Measurements from ENCODE around the gene COL8A2. TPM values are rescaled to one million over a fixed set of nuclear protein-coding genes. Genes with fewer than 3 reads are reported as not detected.

COL8A2 gene
- total and polyA plus RNA-seq, 7 experiments from 2014 or later = 0.05 to 2.5 (median 0.20) TPM; not detected in 3

DNA sequence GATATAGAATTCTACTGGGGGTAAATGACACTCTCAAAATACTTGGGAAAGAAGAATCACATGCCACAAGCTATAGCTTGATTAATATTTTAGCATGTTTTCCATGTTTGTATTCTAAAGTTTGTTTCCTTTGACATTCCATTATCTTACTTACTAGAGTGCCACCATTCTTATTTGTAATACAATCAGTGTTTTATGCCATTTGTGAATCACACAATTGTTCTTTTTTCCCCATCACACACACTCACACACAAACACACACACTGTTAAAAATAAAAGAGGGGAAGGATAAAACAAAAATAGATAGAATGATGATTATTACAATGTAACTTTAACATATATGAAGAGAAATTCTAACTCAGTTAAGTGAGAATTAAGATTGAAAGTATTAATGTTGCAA is 57.2 kb downstream of the COL8A2 start:
- Histone ChIP-seq H3K4me1 (ENCODE audit: control insufficient read depth in 2 of 2, insufficient read depth in 2 of 2, low read length in 2 of 2) (no peaks in the 10 kb centered on the region), H3K27ac (ENCODE audit: low read depth, low read length) (no peak overlapping the region), H3K36me3 (ENCODE audit: control insufficient read depth in 2 of 3, insufficient read depth in 3 of 3, low read length in 3 of 3) (no peaks in the 10 kb centered on the region), H3K4me3 (ENCODE audit: low read length) (no peak overlapping the region), H3K27me3 (ENCODE audit: control insufficient read depth in 2 of 2, insufficient read depth in 2 of 2, low read length in 2 of 2) (no peaks in the 10 kb centered on the region), H3K9me3 (ENCODE audit: control insufficient read depth in 2 of 3, low read length in 3 of 3) (no peaks in the 10 kb centered on the region)
- ChIA-PET CTCF (no interaction called here), POLR2A (no interaction called here)
- Mint-ChIP-seq H3K4me1 (no peaks in the 10 kb centered on the region), H3K27me3 (no peaks in the 10 kb centered on the region), H3K27ac (no peak overlapping the region), H3K4me3 (no peak overlapping the region), H3K9me3 (no peaks in the 10 kb centered on the region), H3K36me3 (no peaks in the 10 kb centered on the region)
- DNase-seq (no peak), ATAC-seq (no peak)
- intact Hi-C loops (cut with micrococcal nuclease) = no loop called here

GRCh38 chr1:36062315-36062714 is 62.7 kb downstream of the COL8A2 start:
- POLR2A ChIA-PET = no interaction called here
- no peak overlapping the region for H3K4me3 ChIP-seq (ENCODE audit: low read length)
- intact Hi-C loops (cut with micrococcal nuclease) = no loop called here

GRCh38 chr1:36055706-36056105 is 69.3 kb downstream of the COL8A2 start:
- POLR2A ChIA-PET = no interaction called here
- H3K4me1 Mint-ChIP-seq = peaks cover 0 to 5% (median 0%) of the 10 kb centered on the region in 7 donors
- no peak overlapping the region for H3K4me3 Mint-ChIP-seq
- no peaks in the 10 kb centered on the region for H3K27me3 Mint-ChIP-seq
- intact Hi-C loops (cut with micrococcal nuclease) = no loop called here
- H3K27ac Mint-ChIP-seq = no peak overlapping the region
- no peaks in the 10 kb centered on the region for H3K9me3 ChIP-seq (ENCODE audit: control insufficient read depth in 2 of 3, low read length in 3 of 3)
- no peak overlapping the region for H3K4me3 ChIP-seq (ENCODE audit: low read length)
- H3K9me3 Mint-ChIP-seq = no peaks in the 10 kb centered on the region
- peaks cover 0 to 29% (median 24%) of the 10 kb centered on the region in 5 donors for H3K36me3 Mint-ChIP-seq
- ATAC-seq (no peak), DNase-seq (no peak)
- H3K36me3 ChIP-seq (ENCODE audit: control insufficient read depth in 2 of 3, insufficient read depth in 3 of 3, low read length in 3 of 3) = peaks cover 0 to 11% (median 0%) of the 10 kb centered on the region in 3 experiments
- no peaks in the 10 kb centered on the region for H3K4me1 ChIP-seq (ENCODE audit: control insufficient read depth in 2 of 2, insufficient read depth in 2 of 2, low read length in 2 of 2)
- no peaks in the 10 kb centered on the region for H3K27me3 ChIP-seq (ENCODE audit: control insufficient read depth in 2 of 2, insufficient read depth in 2 of 2, low read length in 2 of 2)
- no peak overlapping the region for H3K27ac ChIP-seq (ENCODE audit: low read depth, low read length)
- CTCF ChIA-PET = no interaction called here

More at GRCh38 chr1:36062315-36062714, 62.7 kb downstream of the COL8A2 start:
- Histone ChIP-seq H3K36me3 (ENCODE audit: control insufficient read depth in 2 of 3, insufficient read depth in 3 of 3, low read length in 3 of 3) (no peaks in the 10 kb centered on the region), H3K4me1 (ENCODE audit: control insufficient read depth in 2 of 2, insufficient read depth in 2 of 2, low read length in 2 of 2) (no peaks in the 10 kb centered on the region), H3K27ac (ENCODE audit: low read depth, low read length) (no peak overlapping the region), H3K27me3 (ENCODE audit: control insufficient read depth in 2 of 2, insufficient read depth in 2 of 2, low read length in 2 of 2) (no peaks in the 10 kb centered on the region), H3K9me3 (ENCODE audit: control insufficient read depth in 2 of 3, low read length in 3 of 3) (no peaks in the 10 kb centered on the region)
- H3K9me3 Mint-ChIP-seq = no peaks in the 10 kb centered on the region
- DNase-seq (no peak), ATAC-seq (no peak)
- no peaks in the 10 kb centered on the region for H3K4me1 Mint-ChIP-seq
- CTCF ChIA-PET = no interaction called here
- H3K27me3 Mint-ChIP-seq = no peaks in the 10 kb centered on the region
- peaks cover 0 to 7% (median 3%) of the 10 kb centered on the region in 5 donors for H3K36me3 Mint-ChIP-seq
- no peak overlapping the region for H3K4me3 Mint-ChIP-seq
- no peak overlapping the region for H3K27ac Mint-ChIP-seq

- Histone ChIP-seq H3K27me3 (ENCODE audit: control insufficient read depth in 2 of 2, insufficient read depth in 2 of 2, low read length in 2 of 2) (no peaks in the 10 kb centered on the region), H3K4me3 (ENCODE audit: low read length) (no peak overlapping the region), H3K9me3 (ENCODE audit: control insufficient read depth in 2 of 3, low read length in 3 of 3) (no peaks in the 10 kb centered on the region), H3K27ac (ENCODE audit: low read depth, low read length) (no peak overlapping the region), H3K36me3 (ENCODE audit: control insufficient read depth in 2 of 3, insufficient read depth in 3 of 3, low read length in 3 of 3) (peaks cover 0 to 12% (median 0%) of the 10 kb centered on the region in 3 experiments), H3K4me1 (ENCODE audit: control insufficient read depth in 2 of 2, insufficient read depth in 2 of 2, low read length in 2 of 2) (no peaks in the 10 kb centered on the region)
- Mint-ChIP-seq H3K4me1 (peaks cover 0 to 5% (median 0%) of the 10 kb centered on the region in 7 donors), H3K4me3 (no peak overlapping the region), H3K27me3 (no peaks in the 10 kb centered on the region), H3K27ac (no peak overlapping the region), H3K9me3 (peaks cover 0 to under 1% (median 0%) of the 10 kb centered on the region in 11 donors), H3K36me3 (peaks cover 0 to 33% (median 29%) of the 10 kb centered on the region in 5 donors)
- POLR2A ChIA-PET = interaction anchor here (0.6 kb wide), 1 partner anchor 19 kb away, joined by 3 read pairs; no protein-coding TSS in a partner anchor
- intact Hi-C loops (cut with micrococcal nuclease) = no loop called here
- no peak for DNase-seq
- CTCF ChIA-PET = no interaction called here
- ATAC-seq = no peak
Observed at GRCh38 chr1:36053978-36054377, 71.0 kb downstream of the COL8A2 start.

DNA sequence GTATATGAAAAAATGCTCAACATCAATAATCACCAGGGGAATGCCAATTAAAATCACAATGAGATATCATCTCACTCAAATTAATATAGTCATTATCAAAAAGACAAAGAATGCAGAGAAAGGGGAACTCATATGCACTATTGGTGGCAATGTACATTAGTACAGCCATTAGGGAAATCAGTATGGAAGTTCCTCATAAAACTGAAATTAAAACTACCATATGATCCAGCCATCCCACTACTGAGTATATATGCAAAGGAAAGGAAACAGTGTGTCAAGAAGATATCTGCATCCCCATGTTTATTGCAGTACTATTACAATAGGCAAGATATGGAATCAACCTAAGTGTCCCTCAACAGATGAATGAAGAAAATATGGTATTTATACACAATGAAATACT is 73.2 kb downstream of the COL8A2 start:
- intact Hi-C loops (cut with micrococcal nuclease) = no loop called here
- Histone ChIP-seq H3K4me1 (ENCODE audit: control insufficient read depth in 2 of 2, insufficient read depth in 2 of 2, low read length in 2 of 2) (no peaks in the 10 kb centered on the region), H3K9me3 (ENCODE audit: control insufficient read depth in 2 of 3, low read length in 3 of 3) (peaks cover 0 to 12% (median 0%) of the 10 kb centered on the region in 3 experiments), H3K27me3 (ENCODE audit: control insufficient read depth in 2 of 2, insufficient read depth in 2 of 2, low read length in 2 of 2) (no peaks in the 10 kb centered on the region), H3K27ac (ENCODE audit: low read depth, low read length) (no peak overlapping the region), H3K4me3 (ENCODE audit: low read length) (no peak overlapping the region), H3K36me3 (ENCODE audit: control insufficient read depth in 2 of 3, insufficient read depth in 3 of 3, low read length in 3 of 3) (peaks cover 0 to 25% (median 0%) of the 10 kb centered on the region in 3 experiments)
- H3K36me3 Mint-ChIP-seq = peaks cover 10 to 55% (median 46%) of the 10 kb centered on the region in 5 donors
- ChIA-PET CTCF (interaction anchor here (0.7 kb wide), 1 partner anchor 211 kb away, joined by 3 read pairs; no protein-coding TSS in a partner anchor), POLR2A (no interaction called here)
- no peaks in the 10 kb centered on the region for H3K27me3 Mint-ChIP-seq
- H3K4me1 Mint-ChIP-seq = peaks cover 0 to 5% (median 0%) of the 10 kb centered on the region in 7 donors
- peaks cover 0 to 8% (median 6%) of the 10 kb centered on the region in 11 donors for H3K9me3 Mint-ChIP-seq
- DNase-seq (no peak), ATAC-seq (no peak)
- H3K4me3 Mint-ChIP-seq = no peak overlapping the region
- H3K27ac Mint-ChIP-seq = peak overlapping the region in 1 of 9 donors; percentile 0

Other genes with a start within 250 kb of the COL8A2 start
- gene AGO1, start 242.0 kb downstream of the COL8A2 start, total RNA-seq = 10 to 100 TPM; 22.5 to 28.0 (median 26.9) TPM
- 10 to 100 TPM in 1 of 2 donors, 1 to 10 TPM in 1; 8.9 to 11.2 TPM for gene AGO1, start 242.0 kb downstream of the COL8A2 start, polyA plus RNA-seq
- gene AGO3, start 194.1 kb downstream of the COL8A2 start, total RNA-seq = 10 to 100 TPM; 27.2 to 49.2 (median 39.4) TPM
- gene AGO3, start 194.1 kb downstream of the COL8A2 start, polyA plus RNA-seq = 10 to 100 TPM; 11.8 to 19.3 TPM
- under 1 TPM in 2 of 5 experiments, not detected in 3; 0.71 to 0.93 TPM for gene TEKT2, start 41.1 kb downstream of the COL8A2 start, total RNA-seq
- gene TEKT2, start 41.1 kb downstream of the COL8A2 start, polyA plus RNA-seq = not detected
- gene ADPRS, start 36.3 kb downstream of the COL8A2 start, total RNA-seq = 10 to 100 TPM; 18.0 to 30.2 (median 24.2) TPM
- gene ADPRS, start 36.3 kb downstream of the COL8A2 start, polyA plus RNA-seq = 10 to 100 TPM; 18.3 to 35.4 TPM
- gene TRAPPC3, start 24.3 kb upstream of the COL8A2 start, total RNA-seq = 10 to 100 TPM; 32.1 to 60.5 (median 47.2) TPM
- gene TRAPPC3, start 24.3 kb upstream of the COL8A2 start, polyA plus RNA-seq = 100 to 1,000 TPM in 1 of 2 donors, 10 to 100 TPM in 1; 98.6 to 110 TPM
- gene MAP7D1, start 30.9 kb upstream of the COL8A2 start, total RNA-seq = 100 to 1,000 TPM; 156 to 257 (median 235) TPM
- 10 to 100 TPM; 15.2 to 55.0 TPM for gene MAP7D1, start 30.9 kb upstream of the COL8A2 start, polyA plus RNA-seq
- 100 to 1,000 TPM in 3 of 5 experiments, 10 to 100 TPM in 2; 62.1 to 138 (median 122) TPM for gene THRAP3, start 99.2 kb upstream of the COL8A2 start, total RNA-seq
- gene THRAP3, start 99.2 kb upstream of the COL8A2 start, polyA plus RNA-seq = 100 to 1,000 TPM in 1 of 2 donors, 10 to 100 TPM in 1; 99.7 to 112 TPM
- gene SH3D21, start 181.1 kb upstream of the COL8A2 start, total RNA-seq = 10 to 100 TPM in 1 of 5 experiments, 1 to 10 TPM in 4; 2.7 to 21.7 (median 3.1) TPM
- gene SH3D21, start 181.1 kb upstream of the COL8A2 start, polyA plus RNA-seq = under 1 TPM; 0.17 to 0.37 TPM
- 10 to 100 TPM in 1 of 5 experiments, 1 to 10 TPM in 4; 1.5 to 12.5 (median 2.2) TPM for gene EVA1B, start 198.4 kb upstream of the COL8A2 start, total RNA-seq
- gene EVA1B, start 198.4 kb upstream of the COL8A2 start, polyA plus RNA-seq = under 1 TPM; 0.43 to 0.66 TPM

Data from naive thymus-derived CD4-positive, alpha-beta T cell (primary cell).